Inflammatory macrophage treated with lipopolysaccharide for 4 hours (primary cell): ENCODE measurements around the gene TMEM108.
A peak's percentile ranks its signal among the peaks of the same experiment; 100 is the strongest.

Experiments
- DNase-seq: peaks from one replicate; pipeline ENCODE4 v3.0.0-alpha.2; 2020

The TMEM108 gene

DNA sequence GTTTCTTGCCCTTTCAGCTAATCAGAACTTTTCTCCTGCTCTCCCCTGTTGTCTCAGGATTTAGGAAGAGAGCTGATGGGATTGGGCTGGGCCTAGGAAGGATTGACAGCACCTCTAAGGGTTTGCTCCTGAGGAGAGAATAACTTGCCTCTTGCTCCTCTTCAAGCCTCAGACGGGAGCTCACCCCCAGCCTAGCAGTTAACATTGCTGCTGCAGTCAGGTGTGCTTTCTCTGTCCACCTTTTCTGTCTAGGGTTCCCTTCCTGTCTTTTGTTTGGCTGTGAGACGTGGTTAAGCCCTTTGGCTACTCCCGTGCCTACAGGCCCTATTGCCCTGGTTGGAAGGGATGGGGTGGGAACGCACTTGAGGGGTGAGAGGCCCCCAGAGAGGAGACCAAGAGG, 20.1 kb downstream of the TMEM108 start:
- DNase-seq: no peak

DNA sequence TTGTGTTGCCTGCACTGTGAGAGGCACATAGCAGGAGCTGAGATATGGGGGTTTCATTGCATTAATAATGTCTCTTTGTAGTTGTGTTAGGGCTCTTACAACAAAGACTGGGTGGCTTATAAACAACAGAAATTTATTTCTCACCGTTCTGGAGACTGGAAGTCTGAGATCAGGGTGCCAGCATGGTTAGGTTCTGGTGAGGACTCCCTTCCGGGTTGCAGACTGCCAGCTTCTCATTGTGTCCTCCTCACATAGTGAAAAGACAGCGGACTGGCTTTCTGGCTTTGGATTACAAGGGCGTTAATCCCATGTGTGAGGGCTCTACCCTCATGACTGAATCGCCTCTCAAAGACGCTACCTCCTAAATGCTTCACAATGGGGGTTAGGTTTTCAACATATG, 20.6 kb downstream of the TMEM108 start:
- DNase-seq: no peak

DNA sequence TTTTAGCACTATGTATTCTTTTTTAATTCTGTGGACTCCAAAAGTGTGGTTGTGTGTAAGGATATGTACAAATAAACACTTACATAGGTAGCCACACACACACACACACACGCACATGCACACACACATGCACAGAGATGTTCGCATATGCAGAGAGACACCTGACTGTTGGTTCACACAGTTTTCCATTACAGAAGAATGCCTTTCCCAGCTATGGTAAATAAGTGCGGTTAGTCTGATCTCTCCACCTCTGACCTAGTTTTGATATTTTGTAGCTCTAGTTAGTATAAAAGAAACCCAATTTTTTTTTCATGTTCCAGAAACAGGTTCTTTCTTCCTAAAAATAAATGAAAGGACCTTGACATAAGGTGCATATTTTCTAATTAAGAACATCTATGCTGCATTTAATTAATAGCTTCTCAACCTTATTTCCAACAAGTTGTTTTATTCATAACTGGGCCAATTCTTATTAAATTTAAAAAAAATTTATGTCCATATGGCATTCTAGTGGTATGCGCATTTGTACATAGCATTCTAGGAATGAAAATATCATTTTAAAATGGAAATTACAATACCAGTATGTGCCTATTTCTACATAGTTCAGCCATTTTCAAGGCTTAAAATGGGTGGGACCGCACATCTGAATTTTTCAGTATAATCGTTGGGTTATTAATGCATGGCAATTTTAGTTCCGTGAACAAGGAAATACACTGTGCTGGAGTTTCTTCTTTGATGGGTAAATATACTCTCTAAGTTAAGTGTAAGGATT, 27.2 kb downstream of the TMEM108 start:
- DNase-seq: no peak

DNA sequence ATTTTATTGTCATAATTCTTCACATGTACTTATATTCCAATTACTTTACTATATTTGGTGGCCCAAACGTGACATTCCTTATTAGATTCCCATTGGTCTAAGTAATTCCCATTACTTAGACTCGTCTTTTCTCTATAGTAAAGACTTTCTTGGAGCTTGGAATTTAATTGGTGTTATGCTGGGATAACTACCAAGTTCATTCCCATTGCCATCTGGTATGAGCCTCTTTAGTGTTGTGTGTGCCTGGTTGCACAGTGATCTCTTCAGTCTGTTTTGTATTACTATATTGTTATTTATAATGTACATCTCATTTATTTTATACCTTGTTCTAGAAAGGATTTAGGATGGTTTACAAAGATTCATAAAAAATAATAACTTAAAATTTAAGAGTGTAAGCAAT, 27.8 kb downstream of the TMEM108 start:
- no peak for DNase-seq

DNA sequence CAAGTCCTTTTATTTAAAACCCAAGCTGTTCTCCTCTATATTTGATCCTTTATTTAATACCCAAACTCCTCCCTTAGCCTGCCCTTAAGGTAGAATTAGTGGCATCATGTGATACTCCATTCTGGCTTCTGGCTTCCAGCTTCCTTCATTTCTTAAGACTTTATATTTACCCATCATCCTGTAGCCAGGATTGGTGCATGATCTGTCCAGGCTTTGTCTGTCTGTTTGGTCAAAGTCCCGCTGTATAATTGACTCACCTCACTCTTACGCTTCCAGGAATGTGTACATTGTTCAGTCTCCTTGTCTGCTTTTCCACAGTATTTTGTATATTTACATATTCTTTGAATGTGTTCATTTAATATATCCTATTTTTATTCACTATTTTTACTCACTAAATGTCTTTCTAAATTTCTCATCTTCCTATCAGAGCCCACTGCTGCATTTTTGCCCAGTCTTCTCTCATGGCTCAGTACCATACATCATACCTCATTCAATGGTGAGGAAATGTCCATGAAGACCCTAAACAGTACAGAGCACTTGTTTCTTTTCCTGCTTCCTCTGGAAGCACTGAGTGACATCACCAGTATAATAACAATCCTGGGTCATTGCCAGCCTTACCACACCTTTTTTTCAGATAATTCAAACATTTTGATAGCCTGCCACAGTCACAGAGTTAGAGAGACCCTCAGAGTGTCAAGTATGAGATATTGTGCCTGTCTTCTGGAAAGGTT, 31.5 kb downstream of the TMEM108 start:
- no peak for DNase-seq

DNA sequence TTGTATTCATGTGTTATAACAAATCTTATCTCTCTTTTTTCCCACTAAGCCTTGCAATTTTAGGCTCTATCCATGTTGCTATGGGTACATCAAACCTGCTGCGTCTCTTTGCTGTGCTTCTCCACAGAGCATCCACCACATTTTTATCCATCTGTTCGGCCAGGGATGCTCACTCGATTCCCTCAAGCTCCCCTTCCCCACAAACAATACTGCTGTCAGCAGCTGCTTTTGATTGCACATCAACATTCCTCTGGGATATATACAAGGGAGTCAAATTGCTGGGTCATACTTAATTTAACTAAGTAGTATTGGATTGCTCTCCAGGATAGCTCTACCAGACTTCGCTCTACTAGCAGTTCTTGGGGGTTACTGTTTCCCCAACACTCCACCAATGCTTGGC, 36.8 kb downstream of the TMEM108 start:
- no peak for DNase-seq

DNA sequence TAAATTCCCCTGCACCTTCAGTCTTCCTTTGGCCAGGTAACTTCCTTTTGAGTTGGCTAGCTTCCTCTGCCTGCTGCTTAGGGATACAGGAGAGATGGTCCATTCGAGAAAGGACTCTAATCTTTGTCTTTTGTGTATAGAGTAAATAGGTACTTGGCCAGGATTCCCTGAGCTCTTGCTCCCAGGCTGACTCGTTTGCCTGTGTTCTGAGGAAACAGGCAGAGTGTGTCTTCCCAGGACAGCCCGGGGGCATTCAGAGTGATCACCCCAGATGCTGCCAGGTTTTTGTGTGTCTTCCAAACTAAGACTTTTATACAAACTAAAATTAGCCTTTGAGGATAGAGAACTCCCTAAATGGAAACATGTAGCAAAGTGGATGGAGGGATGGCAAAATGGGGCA, 39.5 kb downstream of the TMEM108 start:
- no peak for DNase-seq

DNA sequence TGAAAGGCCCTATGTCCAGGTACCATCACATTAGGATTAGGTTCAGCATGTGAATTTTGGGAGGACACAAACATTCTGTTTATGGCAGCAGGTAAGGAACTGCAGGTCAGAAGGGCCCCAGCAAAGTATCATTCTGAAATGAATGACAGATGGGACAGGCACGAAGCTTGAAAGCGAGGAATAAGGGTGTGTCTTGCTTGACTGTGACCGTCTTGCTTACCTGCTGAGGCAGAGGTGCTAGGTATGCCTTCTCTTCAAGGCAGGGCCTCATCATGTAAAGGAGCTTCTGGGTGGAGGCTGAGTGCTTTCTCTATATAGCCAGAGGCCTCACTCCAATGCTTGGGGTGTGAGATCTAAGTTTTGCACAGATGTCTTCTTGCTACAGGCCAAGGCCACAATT, 41.4 kb downstream of the TMEM108 start:
- DNase-seq: no peak

DNA sequence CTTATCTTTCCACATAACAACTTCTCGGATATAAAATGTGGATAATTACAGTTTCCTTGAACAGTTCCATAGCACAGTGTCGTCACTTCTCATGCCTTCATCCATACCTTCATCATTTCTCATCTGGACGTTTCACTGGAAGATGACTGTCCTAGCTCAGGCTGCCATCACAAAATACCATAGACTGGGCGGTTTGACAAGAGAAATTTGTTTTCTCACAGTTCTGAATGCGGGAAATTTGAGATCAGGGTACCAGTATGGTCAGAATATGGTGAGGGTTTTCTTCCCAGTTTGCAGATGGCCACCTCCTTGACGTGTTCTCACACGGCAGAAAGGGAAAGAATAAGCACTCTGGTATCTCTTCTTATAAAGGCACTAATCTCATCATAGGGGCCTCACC, 42.8 kb downstream of the TMEM108 start:
- no peak for DNase-seq

DNA sequence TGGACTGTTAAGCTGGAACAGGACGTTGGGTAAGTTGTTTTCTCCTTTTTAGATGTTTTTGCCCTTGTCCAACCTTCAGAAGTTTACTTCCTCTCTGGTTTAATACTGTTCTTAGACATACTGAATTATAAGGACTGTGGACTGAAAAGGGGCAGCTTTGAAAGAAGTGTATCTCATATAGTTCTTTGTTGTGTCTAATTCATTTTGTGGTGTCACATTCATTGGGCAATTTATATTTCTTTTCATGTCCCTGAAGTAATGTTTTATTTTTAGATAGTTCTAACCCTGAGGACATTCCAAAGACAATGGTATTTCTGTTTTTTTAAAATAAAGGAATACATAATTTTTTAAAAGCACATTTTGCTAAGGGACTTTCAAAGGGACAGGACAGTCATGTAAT, 45.2 kb downstream of the TMEM108 start:
- DNase-seq: no peak

DNA sequence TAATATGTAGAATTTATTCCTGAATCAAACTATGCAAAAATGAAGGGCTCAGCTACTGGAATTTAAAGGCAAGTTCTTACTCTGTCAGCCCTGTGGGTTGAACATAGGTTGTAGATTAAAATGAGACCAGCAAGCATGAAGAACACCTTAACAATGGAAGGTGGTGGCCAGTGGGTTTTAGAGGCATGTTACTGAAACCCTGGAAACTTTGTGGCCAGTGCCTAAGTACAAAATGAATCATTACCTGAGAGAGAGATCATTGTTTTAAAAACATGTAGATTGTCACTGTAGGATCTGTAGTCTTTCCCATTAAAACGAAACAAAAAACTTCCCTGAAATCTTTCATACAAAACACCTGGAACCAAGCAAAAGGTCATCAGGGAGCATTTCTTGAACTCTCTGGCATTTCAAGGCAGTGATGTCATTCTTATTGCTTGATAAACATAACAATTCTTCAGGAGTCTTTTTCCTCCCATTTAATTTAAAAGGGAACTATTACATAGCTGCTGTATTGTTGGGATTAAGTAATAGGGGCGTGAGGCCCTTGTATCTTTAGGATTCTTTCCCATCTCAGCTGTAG, 51.8 kb downstream of the TMEM108 start:
- no peak for DNase-seq

DNA sequence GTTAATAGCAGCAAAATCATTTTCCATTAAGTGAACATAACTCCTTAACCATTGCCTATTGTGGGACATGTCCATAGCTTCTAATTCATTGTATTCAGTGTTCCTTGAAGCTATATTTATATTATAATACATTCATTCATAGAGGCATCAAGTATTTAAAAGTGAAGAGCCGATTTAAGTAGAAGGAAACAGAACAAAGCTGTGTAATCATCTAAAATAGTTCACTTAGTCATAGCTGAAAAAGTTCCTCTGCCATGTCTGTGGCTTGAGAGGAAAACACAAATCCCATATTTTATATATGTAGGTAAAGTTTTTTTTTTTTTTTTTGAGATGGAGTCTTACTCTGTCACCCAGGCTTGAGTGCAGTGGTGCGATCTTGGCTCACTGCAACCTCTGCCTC, 54.5 kb downstream of the TMEM108 start:
- no peak for DNase-seq

DNA sequence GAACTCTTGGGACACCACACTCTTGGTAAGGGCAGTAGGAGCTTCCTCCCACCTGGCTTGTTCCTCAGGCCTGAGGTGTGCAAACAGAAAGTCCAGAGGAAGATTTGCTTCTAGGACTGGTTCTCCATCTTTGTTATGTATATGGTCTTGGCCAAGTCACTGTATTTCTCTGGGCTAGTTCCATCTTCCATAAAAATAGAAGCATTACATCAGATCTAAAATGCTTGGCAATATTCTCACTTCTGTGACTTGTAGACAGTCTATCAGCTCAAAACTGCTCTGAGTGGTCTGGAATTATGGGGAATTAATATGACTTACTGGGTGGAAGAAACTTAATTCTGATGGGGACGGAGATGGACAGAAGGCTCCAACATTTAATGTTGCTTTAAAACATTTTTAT, 55.2 kb downstream of the TMEM108 start:
- DNase-seq: no peak

DNA sequence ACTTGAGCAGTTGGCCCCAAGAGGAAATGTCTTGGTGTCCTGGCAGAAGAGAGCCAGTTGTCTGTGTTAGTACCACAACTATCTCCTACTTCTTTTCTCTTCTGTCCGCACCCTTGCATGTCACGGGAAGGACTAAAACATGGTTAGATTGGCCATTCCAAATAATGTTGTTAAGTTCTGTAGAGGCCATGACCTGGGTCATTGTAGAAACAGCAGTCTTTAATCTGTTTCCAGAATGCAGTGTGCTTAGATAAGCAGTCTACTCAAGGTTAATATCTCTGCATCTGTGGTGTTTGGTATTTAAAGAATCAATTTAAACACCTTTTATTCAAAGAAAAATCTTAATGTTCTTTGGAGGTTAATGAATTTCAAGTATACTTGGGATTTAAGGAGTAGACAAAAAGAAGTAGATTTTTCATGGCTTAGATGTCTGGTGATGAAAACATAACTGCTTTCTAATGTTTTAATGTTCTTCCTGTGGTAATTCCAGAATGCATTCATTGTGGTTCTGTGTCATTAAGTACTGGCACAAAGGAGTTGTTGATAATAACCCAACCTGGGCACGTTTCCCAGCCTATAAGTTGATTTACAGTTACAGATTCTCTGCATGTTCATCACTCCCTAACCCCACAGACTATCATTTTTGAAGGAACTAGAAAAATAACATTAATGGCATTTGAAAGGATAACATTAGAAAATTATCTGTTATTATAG, 58.9 kb downstream of the TMEM108 start:
- no peak for DNase-seq

DNA sequence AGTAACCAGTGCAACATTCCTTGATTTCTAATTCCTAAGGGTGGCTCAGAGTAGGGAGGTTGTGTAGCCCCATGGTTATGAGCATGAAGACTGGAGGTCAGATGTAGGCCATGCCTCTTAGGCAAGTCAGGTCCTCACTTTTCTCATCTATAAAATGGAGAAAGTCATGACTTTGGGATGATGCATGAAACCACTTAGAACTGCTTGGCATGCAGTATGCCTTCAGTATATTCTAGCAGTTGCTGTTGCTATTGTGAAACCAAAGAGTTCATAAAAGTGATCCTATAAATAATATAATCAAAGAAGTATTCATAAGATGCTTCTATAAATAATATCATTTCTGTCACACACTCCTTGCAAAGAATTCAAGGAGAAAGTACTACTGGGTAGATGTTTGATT, 65.5 kb downstream of the TMEM108 start:
- no peak for DNase-seq

DNA sequence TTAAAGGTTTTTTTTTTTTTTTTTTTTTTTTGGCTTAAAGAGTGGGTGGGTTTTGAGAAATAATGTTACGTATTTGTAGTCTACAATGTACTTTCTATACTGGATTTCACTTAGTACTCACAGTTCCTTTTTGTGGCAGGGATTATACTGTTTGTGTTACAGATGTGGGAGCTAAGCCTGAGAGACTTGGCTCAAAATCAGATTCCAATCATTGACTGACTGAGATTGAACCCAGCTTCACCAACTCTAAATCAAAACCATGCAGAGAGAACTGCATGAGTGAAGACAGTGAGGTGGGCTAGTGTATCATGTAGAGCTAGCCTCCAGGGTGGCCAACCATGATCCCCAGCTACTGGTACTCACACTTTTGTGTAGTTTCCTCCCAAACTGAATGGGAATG, 68.0 kb downstream of the TMEM108 start:
- DNase-seq: no peak

DNA sequence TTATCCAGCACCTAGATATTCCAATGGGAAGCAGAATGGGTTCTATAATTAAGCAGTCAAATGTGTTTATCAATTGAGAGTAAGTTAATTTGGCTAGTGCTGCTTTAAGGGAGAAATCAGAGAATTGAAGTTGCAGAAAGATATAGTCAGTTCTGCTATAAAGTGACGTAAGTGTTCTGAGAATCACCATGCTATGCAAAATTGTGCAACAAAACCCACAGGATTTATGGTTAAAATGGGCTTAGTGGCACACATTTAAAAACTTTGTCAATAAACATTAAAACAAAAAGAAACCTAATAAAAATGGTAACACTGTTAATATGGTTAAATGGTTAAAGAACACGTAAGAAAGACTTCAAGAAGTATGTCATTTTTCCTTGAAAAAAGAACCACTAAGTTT, 74.5 kb downstream of the TMEM108 start:
- DNase-seq: peak; percentile 8

DNA sequence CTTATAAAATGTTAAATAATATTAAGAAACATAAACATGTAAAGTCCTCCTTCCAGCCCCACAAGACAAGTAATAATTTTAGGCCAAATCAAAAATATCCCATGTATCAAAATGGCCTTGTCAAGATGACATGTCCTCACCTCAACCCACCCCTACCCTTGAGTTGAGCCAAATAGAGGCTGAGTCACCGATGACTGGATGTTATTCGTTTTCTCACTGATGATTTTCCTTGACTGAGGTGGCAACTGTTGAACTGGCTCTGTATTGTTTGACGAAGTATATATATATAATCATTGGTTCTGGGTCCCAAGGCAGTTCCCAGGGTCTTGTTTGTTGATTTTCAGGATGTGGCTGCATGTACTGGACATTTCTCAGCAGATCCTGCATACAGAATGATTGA, 75.3 kb downstream of the TMEM108 start:
- no peak for DNase-seq

DNA sequence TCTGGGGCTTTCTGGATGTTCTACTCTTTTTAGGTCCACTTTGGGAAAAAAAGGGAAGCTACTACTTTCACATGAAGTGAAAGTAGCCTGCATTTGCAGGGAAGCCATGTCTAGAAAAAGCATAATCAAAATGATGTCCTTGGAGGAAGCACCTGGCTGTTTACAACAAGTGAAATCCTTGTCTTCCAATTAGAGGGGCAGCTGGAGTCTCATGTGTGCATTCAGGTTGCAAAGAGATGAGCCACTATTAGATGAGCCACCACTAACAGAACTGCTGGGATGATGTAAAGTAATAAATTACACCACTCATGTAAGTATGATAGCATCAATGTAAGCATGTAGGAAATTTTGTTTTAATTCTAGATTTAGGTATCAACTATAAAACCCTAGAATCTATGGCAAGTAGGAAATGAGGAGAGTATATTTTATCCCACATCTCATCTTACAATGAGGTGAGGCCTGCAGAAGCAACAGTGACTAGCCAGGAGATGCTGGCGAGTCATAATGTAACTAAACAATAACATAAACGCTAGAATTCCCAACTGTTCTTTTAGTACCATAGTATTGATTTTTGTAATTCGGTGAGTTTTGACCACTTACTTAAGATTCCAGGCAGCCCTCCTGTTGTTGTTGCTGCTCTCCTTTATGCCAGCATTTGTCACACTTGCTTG, 75.9 kb downstream of the TMEM108 start:
- peak; percentile 15 for DNase-seq

DNA sequence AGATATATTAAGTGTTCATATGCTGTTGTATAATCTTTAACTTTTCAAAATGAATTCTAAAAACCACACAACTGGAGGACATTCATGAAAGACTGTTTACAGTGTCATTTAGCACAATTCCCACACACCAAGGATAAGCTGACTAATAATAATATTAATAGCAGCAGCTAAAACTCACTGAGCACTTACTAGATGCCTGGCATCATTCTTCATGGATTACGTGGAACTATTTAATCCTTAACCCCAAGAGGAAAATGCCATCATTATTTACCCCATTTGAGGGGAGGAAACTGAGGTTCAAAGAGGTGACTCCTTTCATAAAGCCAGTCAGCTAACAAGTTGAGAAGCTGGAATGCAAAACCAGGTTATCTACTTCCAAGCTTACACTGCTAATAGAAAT, 77.0 kb downstream of the TMEM108 start:
- DNase-seq: no peak

DNA sequence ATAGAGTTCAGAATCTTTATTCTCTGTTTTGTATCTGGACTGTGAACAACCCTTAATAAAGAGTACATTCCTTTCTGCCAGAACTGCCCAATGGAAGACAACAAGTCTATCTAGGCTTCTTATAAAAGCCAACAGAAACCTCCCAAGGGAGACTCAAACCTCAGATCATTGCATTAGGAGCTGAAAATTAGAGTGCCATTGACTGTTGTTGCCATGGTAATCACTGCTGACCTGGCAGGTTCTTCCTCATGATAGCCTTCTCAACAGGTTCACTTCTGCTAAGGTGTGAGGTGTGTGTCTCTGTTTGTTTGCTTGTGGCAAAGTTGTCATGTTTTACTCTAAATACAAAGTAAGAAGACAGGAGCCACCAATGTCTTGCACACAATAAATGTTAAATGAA, 79.2 kb downstream of the TMEM108 start:
- DNase-seq: no peak

DNA sequence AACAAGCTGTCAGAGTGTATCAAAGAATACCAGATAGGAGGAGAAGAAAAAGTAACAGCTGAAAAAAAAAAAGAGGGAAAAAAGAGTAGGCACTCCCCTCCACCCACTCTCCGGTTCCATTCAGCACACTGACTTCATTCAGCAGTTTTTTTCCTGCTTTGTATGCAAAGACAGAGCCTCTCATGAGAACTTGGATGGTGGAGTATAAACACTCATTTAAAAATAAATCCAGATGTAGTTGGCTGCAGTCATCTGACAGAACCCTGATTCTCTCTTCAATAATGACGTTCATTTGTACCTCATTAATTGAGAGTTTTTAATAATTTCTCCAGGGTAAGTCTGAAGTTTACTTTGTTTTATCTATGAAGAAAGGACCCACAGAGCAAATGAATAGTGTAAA, 81.0 kb downstream of the TMEM108 start:
- DNase-seq: no peak

DNA sequence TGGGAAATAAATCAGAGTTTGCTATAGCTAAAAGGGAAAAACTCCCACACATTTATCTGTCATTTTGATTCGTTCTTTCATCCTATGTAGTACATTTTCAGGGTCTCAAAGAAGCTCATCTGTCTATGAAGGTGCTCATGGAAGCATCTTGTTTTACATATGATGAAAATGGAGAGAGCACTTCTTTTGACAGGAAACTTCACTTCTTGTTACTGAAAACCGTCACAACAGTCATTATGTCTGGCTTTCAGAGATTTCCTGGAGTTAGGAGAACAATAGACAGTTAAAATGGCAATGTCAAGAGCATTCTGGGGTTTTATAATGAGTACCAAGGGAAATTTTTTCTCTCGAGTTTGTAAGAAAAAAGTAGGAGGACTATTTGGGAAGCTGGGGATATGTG, 83.3 kb downstream of the TMEM108 start:
- no peak for DNase-seq
